HEK293T (cell line): ENCODE results near the gene ANKRD33.

Experiments
- ARNT ChIP-seq: fragments of 450-650 bp; IDR thresholded peaks from 2 replicates; pipeline ENCODE4 v1.6.1; 2017; ENCODE audit warnings: mild to moderate bottlenecking
- FOXK2 ChIP-seq: fragments of 450-650 bp; IDR thresholded peaks from 2 replicates; pipeline ENCODE4 v1.6.1; 2016; ENCODE audit warnings: mild to moderate bottlenecking
- HDGF ChIP-seq: fragments of 450-650 bp; IDR thresholded peaks from 2 replicates; pipeline ENCODE4 v1.6.1; 2017; ENCODE audit warnings: antibody characterized with exemption, borderline replicate concordance
- L3MBTL2 ChIP-seq: fragments of 450-650 bp; conservative IDR thresholded peaks from 2 replicates; pipeline ENCODE4 v1.6.1; 2016; ENCODE audit warnings: mild to moderate bottlenecking
- SUZ12 ChIP-seq: fragments of 450-650 bp; IDR thresholded peaks from 2 replicates; pipeline ENCODE4 v1.6.1; 2016; ENCODE audit warnings: mild to moderate bottlenecking
- TARDBP ChIP-seq: fragments of 450-650 bp; IDR thresholded peaks from 2 replicates; pipeline ENCODE4 v1.6.1; 2016

DNA sequence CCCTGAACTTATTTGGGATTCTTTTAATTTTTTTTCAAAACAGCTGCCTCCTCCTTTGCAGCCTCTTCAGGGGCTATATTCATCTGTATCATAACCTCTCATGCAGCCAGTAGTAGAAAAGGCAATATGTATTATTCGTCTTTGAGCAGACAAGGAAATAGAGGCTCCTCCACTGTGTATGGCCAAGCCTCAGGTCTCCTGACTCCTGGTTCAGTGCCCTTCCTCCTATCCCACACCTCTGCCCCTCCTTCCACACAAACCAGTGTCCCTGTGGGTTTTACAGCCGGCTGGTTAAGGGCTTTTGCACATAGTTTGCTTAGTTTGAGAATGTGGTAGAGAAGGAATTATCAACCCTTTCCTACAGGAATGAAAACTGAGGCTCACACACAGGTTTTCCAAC is 10.6 kb downstream of the ANKRD33 start:
- TF ChIP-seq TARDBP: no peak
- TF ChIP-seq SUZ12: no peak
- no peak for TF ChIP-seq HDGF
- TF ChIP-seq ARNT: no peak
- TF ChIP-seq FOXK2: no peak
- TF ChIP-seq L3MBTL2: no peak
